ENCODE measurements around the gene NKX2-8.

NKX2-8 gene

GRCh38 chr14:36582011-36582873 is at the start of gene NKX2-8:
TSS of gene NKX2-8 (minus strand) at chr14:36582614. CDS start at chr14:36582389, 225 bp downstream.
- in situ Hi-C loops (cut with MboI; ENCODE audit: low sequenced_read_pairs), result no loop called here

- in situ Hi-C loops (cut with MboI; ENCODE audit: low sequenced_read_pairs), result no loop called here
Measured at GRCh38 chr14:36627981-36628380, 45.6 kb upstream of the NKX2-8 start.

DNA sequence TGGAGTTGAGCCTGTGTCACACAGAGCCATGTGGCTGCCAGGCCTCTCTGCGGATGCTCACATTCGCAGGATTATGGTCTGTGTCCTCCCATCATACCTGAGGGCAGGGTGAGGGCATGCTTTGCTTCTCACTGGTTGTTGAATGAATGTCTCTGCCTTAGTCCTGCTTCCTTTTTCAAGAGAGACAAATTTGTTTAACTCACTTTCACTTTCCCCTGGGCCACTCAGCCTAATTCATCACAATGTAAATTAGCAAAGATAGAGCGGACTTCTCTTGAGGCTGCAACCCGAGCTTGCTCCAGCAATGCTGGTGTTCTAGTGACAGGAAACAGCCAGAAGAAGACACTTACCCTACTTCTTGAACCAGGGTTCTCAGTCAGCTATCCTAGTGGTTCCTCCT is 43.7 kb upstream of the NKX2-8 start:
- in situ Hi-C loops (cut with MboI; ENCODE audit: low sequenced_read_pairs), result no loop called here

DNA sequence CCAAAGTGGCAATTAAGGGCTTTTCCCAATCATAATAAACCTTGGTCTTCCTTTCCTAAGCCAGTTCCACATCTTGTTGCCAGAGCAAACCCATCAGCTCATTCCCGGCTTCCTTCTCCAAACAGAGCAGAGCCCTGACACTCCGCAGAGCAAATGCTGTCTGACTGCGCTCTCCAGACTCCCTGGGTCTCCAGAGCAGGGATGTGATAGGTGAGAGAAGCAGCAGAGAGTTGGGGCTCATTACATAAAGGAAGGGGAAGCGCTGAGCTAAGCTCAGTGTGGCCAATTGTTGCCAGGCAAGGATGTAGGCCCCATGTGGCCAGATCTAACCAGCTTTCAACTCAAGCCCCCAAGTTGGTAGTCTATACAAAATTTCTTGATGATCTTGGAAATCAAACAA is 43.0 kb upstream of the NKX2-8 start:
- in situ Hi-C loops (cut with MboI; ENCODE audit: low sequenced_read_pairs), result no loop called here

DNA sequence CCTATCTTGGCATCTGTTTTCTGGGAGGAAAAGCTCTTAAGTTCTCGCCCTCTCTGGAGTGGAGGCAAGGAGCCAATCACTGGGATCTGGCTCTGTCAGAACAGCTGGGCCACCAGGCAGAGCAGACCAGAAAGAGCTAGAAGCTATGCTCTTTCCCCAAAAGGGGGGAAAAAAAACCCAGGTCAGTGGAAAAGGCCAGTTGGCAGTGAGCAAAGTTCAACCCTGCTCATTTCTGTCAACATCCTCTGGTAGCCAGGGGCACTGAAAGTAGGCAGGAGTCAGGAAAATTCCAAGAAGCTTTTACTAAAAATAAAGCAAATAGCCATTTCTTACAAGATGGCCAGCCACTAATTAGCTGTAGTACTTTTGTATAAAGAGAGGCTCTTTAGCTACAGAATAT is 42.6 kb upstream of the NKX2-8 start:
- in situ Hi-C loops (cut with MboI; ENCODE audit: low sequenced_read_pairs), result no loop called here

- in situ Hi-C loops (cut with MboI; ENCODE audit: low sequenced_read_pairs), result no loop called here
Measured at GRCh38 chr14:36619853-36620252, 37.4 kb upstream of the NKX2-8 start.

DNA sequence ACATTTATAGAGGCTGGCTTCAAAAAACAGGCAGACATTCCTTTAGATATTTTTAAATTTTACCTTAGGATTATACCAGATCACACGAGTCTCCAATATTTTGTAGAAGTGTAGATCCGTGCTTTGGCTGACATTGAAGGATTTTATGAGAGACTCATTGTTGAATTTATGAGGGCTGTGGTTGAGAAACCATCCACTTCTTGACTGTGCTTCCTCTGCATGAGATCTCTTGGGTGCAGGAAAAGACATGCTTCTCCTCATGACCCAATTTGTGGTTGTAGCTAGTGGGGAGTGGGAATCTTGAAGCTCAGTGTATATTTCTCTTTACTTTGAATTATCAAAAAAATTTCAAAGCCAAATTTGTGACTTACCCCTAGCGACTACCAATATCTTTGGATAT is 36.7 kb upstream of the NKX2-8 start:
- in situ Hi-C loops (cut with MboI; ENCODE audit: low sequenced_read_pairs), result no loop called here

DNA sequence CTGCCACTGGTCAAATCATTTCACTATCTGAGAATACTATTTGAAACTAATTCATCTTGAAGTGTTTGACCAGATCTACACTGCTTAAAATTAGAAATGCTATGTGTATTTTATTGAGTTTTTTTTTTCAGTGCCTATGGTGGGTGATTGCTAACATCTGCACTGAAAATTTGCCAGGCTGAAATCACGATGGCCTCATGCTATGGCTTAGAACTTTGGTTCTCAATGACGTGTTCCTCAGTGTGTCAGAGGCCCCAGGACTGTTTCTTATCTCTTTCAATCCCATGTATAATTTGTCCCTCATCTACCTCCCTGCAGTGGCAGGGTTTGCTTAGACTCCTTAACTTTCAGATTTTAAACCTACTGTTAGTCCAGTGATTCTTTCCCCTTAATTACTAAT is 36.2 kb upstream of the NKX2-8 start:
- in situ Hi-C loops (cut with MboI; ENCODE audit: low sequenced_read_pairs), result no loop called here

GRCh38 chr14:36617824-36618223 is 35.4 kb upstream of the NKX2-8 start:
- in situ Hi-C loops (cut with MboI; ENCODE audit: low sequenced_read_pairs), result no loop called here

GRCh38 chr14:36605506-36605857 is 23.1 kb upstream of the NKX2-8 start:
- in situ Hi-C loops (cut with MboI; ENCODE audit: low sequenced_read_pairs), result no loop called here

- in situ Hi-C loops (cut with MboI; ENCODE audit: low sequenced_read_pairs), result no loop called here
Measured at GRCh38 chr14:36604757-36605505, 22.5 kb upstream of the NKX2-8 start.

GRCh38 chr14:36600431-36600830 is 18.0 kb upstream of the NKX2-8 start:
- in situ Hi-C loops (cut with MboI; ENCODE audit: low sequenced_read_pairs), result no loop called here

- in situ Hi-C loops (cut with MboI; ENCODE audit: low sequenced_read_pairs), result no loop called here
Measured at GRCh38 chr14:36591482-36591881, 9.1 kb upstream of the NKX2-8 start.

GRCh38 chr14:36588788-36589187 is 6.4 kb upstream of the NKX2-8 start:
- in situ Hi-C loops (cut with MboI; ENCODE audit: low sequenced_read_pairs), result no loop called here

- in situ Hi-C loops (cut with MboI; ENCODE audit: low sequenced_read_pairs), result no loop called here
Measured at GRCh38 chr14:36588119-36588518, 5.7 kb upstream of the NKX2-8 start.

GRCh38 chr14:36585100-36585499 is 2.7 kb upstream of the NKX2-8 start:
- in situ Hi-C loops (cut with MboI; ENCODE audit: low sequenced_read_pairs), result no loop called here

DNA sequence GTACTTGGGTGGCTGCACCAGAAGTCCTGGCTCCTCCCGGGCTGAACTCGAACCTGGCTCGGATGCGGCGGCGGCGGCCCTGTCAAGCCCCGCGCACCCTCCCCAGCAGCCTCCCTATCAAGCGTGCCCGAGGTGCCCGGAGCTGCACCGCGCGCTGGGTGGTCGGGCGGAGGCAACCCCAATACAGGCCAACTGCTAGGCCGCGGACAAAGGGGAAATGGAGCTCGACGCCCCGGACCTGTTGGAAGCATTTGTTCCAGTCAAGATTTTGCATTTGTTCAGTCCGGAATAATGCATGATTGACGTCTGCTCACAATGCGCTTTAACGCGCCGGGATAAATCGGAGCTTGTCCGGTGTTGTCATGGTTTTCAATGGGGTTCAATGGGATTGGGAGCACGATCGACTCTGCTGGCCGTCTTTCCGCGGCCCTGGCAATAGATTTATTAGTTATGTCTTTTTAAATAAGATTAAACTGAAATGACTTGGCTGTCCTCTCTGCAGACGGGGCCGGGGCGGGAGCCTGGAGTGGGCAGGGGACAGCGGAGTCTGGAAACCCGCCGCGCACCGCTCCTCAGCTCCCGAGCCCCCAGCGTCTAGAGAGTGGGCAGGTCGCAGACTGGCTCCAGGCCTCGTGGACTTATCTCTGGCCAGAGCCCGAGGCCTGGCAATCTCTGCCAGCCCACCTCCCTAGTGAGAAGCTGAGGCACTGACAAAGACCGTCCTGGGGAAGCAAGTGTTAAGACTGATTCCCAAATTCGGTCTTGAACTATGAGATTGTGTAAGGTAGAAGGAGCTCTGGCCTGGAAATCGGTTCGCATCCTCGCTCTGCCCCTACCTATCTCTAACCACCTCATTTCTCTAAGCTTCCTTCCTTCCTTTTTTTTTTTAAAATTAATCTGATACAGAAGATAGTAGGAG is 1.7 kb upstream of the NKX2-8 start:
- in situ Hi-C loops (cut with MboI; ENCODE audit: low sequenced_read_pairs), result no loop called here

DNA sequence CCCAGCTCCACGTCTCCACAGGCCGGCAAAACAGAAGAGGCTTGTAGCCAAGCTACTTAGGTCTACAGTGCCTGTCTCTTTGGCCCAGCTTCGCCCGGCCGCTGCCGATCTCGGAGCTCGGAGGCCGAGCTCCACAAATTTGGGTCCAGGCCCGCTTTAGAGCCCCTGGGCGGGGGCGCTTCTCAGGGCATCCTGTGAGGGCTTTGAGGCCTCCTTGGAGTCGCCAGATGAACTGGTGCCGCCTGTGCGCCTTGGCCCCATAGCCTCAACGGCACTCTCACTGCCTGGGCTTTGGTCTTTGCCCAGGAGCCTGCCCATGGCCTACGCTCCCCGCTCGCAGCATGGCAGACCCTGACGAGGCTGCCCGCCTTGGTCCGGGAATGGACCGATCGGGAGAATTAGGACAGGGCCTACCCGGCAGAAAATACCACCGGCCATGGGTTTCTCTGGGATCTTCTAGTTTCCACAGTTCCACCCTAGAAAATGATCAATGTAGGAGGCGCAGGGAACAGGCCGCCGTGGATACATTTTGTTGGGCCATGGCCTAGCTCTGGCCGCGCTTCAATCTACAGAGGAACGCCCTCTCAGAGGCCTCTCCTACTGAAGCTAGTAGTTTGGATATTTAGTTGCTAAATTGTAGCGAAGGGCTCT is 953 bp upstream of the NKX2-8 start:
- in situ Hi-C loops (cut with MboI; ENCODE audit: low sequenced_read_pairs), result no loop called here

DNA sequence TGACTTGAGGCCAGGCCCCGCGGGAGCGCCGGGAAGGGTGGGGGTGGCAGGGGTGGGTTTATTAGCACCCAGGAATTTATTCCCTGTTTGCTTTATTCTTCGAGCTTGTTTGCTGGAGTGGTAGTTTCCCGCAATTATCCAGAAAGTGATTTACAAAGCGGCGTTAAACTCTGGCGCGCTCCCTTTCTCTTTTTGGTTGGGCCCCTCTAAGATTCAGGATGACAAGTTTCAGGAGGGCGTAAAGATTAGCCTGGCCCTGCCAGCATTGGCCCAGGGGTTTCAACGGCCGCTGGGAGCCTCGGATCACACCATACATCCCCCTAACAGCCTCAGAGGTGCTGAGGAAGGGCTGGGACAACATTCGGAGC is 444 bp upstream of the NKX2-8 start:
- in situ Hi-C loops (cut with MboI; ENCODE audit: low sequenced_read_pairs), result no loop called here

DNA sequence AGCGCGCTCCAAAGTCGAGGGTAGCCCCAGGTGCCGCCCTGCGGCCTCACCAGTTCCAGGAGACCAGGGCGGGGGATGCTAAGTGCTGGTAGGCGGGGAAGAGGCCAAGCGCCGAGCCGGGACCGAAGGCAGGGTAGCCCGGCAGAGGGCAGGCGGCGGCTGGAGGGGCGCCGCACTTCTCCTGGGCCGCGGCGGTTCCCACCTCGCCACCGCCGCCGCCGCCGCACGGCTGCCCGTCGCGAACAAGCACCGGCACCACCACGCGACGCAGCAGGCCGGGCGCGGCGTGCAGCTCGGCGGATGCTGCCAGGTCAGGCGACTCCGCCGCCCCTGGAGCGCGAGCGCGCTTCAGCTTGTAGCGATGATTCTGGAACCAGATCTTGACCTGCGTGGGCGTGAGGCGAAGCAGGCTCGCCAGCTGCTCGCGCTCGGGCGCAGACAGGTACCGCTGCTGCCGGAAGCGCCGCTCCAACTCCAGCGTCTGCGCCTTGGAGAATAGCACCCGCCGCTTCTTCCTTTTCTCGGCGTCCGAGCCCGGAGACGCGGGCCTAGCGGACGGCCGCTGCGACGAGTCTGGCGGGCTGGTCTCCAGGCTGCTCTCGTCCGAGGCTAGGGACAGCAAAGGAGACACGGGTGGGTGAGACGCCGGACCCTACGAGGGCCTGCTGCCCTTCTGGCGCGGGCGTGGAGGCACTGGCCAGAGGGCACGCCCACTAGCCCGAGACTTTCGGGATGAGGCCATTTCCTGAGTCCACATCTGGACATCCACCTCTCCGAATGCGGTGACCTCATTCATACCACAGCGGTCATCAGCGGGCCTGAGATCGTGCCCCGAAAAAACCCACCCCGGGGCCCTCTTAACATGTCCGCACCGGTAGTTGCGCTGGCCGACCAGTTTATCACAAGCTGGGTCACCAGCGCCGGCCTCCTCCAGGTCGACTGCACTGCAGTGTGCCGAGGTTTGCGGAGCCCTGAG is 1.3 kb downstream of the NKX2-8 start:
- in situ Hi-C loops (cut with MboI; ENCODE audit: low sequenced_read_pairs), result no loop called here

Data from HL-60/S4 (cell line).